Natural killer cell (primary cell): Measurements from ENCODE around the gene CCL16. TPM values are rescaled to one million over a fixed set of nuclear protein-coding genes. Genes with fewer than 3 reads are reported as not detected.

Experiments
- ATAC-seq, 3 donors: fragments of 150-1000 bp in 2 of 3; fragments of 200-7000 bp in 1 of 3; cut with Tn5 transposase; 1 replicate in 1 of 3; 2 replicates in 2 of 3; pipeline ENCODE4 v1.10.0; 2021; ENCODE audit warnings: mild to moderate bottlenecking in 2 of 3, moderate library complexity in 2 of 3
- DNase-seq, 2 donors: peaks; one replicate each; pipeline versions ENCODE4 v3.0.0 to v3.0.0-alpha.2; 2013 to 2021; ENCODE audit warnings: mixed read lengths in 1 of 2
- H3K27ac ChIP-seq: one replicate; pipeline ENCODE4 v1.5.1; 2013; ENCODE audit warnings: mild to moderate bottlenecking, low read length
- H3K27me3 ChIP-seq: one replicate; pipeline ENCODE4 v1.6.1; 2013; ENCODE audit warnings: low read length; ENCODE audit not compliant: control insufficient read depth, insufficient read depth
- H3K36me3 ChIP-seq: one replicate; pipeline ENCODE4 v1.6.1; 2013; ENCODE audit warnings: low read length; ENCODE audit not compliant: control insufficient read depth, insufficient read depth
- H3K4me1 ChIP-seq: one replicate; pipeline ENCODE4 v1.6.1; 2013; ENCODE audit warnings: low read length; ENCODE audit not compliant: control insufficient read depth, insufficient read depth
- H3K4me3 ChIP-seq: one replicate; pipeline ENCODE4 v1.5.1; 2013; ENCODE audit warnings: low read length
- H3K9me3 ChIP-seq: one replicate; pipeline ENCODE4 v1.6.1; 2013; ENCODE audit warnings: low read length; ENCODE audit not compliant: control insufficient read depth, insufficient read depth
- H3K27ac Mint-ChIP-seq, 2 donors: one replicate each; pipeline ENCODE4 v1.8.0; 2022; ENCODE audit warnings: mild to moderate bottlenecking in 2 of 2, mixed read lengths in 2 of 2, moderate library complexity in 1 of 2
- H3K27me3 Mint-ChIP-seq, 2 donors: one replicate each; pipeline ENCODE4 v1.8.0; 2022; ENCODE audit warnings: low read depth in 2 of 2, mixed read lengths in 2 of 2
- H3K36me3 Mint-ChIP-seq: one replicate; pipeline ENCODE4 v1.8.0; 2022; ENCODE audit warnings: mixed read lengths
- H3K4me1 Mint-ChIP-seq, 2 donors: one replicate each; pipeline ENCODE4 v1.8.0; 2022; ENCODE audit warnings: mixed read lengths in 2 of 2
- H3K4me3 Mint-ChIP-seq: one replicate; pipeline ENCODE4 v1.8.0; 2022; ENCODE audit warnings: mild to moderate bottlenecking, moderate library complexity, mixed read lengths
- H3K9me3 Mint-ChIP-seq, 2 donors: one replicate each; pipeline ENCODE4 v1.8.0; 2022; ENCODE audit warnings: mixed read lengths in 2 of 2
- CTCF ChIP-seq: fragments of 200-600 bp; IDR thresholded peaks from one replicate; pipeline ENCODE4 v1.8.0; 2022; ENCODE audit warnings: antibody characterized with exemption
- WGBS: methylation state at CpG from one replicate; pipeline ENCODE4 v1.1.7; 2013; ENCODE audit warnings: missing lambda C conversion rate; ENCODE audit not compliant: insufficient coverage; 5-methylcytosine and 5-hydroxymethylcytosine counted together
- intact Hi-C: fragments of 100-400 bp; cut with micrococcal nuclease; formaldehyde crosslinking; loops from one replicate; pipeline ENCODE4 v1.14.2; 2022
- total RNA-seq, 4 donors: library from RNA; stranded (reverse); fragments of 120-200 nt in 1 of 4; gene quantifications; one replicate each; pipeline versions ENCODE4 v1.2.3 to v1.2.4, GENCODE V29; 2013 to 2022

Gene CCL16
- total RNA-seq, 3 donors from 2014 or later (not counting 1 experiment from before 2014, with no cell fraction given) = not detected

- no peak overlapping the region for H3K4me3 Mint-ChIP-seq
- intact Hi-C loops = no loop called here
- Histone ChIP-seq H3K27me3 (no peaks in the 10 kb centered on the region), H3K4me1 (peaks cover 10% of the 10 kb centered on the region), H3K36me3 (no peaks in the 10 kb centered on the region), H3K4me3 (no peak overlapping the region), H3K9me3 (no peaks in the 10 kb centered on the region), H3K27ac (no peak overlapping the region)
- 94% methylated on average over 7 of the region's 7 CpGs for WGBS
- no peaks in the 10 kb centered on the region for H3K36me3 Mint-ChIP-seq
- no peak overlapping the region for H3K27ac Mint-ChIP-seq
- no peaks in the 10 kb centered on the region for H3K9me3 Mint-ChIP-seq
- H3K27me3 Mint-ChIP-seq = no peaks in the 10 kb centered on the region
- DNase-seq = no peak
- no peak for ATAC-seq
- H3K4me1 Mint-ChIP-seq = peaks cover 0 to 18% of the 10 kb centered on the region in 2 donors
- no peak for TF ChIP-seq CTCF
Measured at GRCh38 chr17:35948092-35948491, 33.2 kb downstream of the CCL16 start.

- no peaks in the 10 kb centered on the region for H3K36me3 ChIP-seq
- Mint-ChIP-seq H3K27ac (peak overlapping the region in 1 of 2 donors; percentile 40), H3K27me3 (no peaks in the 10 kb centered on the region), H3K36me3 (no peaks in the 10 kb centered on the region), H3K4me3 (peak overlapping the region; percentile 9), H3K4me1 (peaks cover 7 to 21% of the 10 kb centered on the region in 2 donors), H3K9me3 (no peaks in the 10 kb centered on the region)
- no peaks in the 10 kb centered on the region for H3K27me3 ChIP-seq
- 30% methylated on average over 11 of the region's 12 CpGs for WGBS
- no peaks in the 10 kb centered on the region for H3K9me3 ChIP-seq
- ATAC-seq (peak; percentile 87 to 99 (median 98)), DNase-seq (peak; percentile 33 to 73)
- peaks cover 10% of the 10 kb centered on the region for H3K4me1 ChIP-seq
- no peak overlapping the region for H3K4me3 ChIP-seq
- peak; percentile 73 for TF ChIP-seq CTCF
- no peak overlapping the region for H3K27ac ChIP-seq
- intact Hi-C loops = loop anchor here (1.0 kb wide), 2 partner anchors 98 to 202 kb away; no protein-coding TSS in a partner anchor
Measured at GRCh38 chr17:35947156-35947585, 34.1 kb downstream of the CCL16 start.

GRCh38 chr17:35944151-35944550 lies 37.1 kb downstream of the CCL16 start:
- intact Hi-C loops = no loop called here
- Histone ChIP-seq H3K36me3 (no peaks in the 10 kb centered on the region), H3K9me3 (no peaks in the 10 kb centered on the region), H3K4me1 (peaks cover 10% of the 10 kb centered on the region), H3K27me3 (no peaks in the 10 kb centered on the region), H3K4me3 (no peak overlapping the region), H3K27ac (no peak overlapping the region)
- ATAC-seq = no peak
- TF ChIP-seq CTCF = no peak
- Mint-ChIP-seq H3K9me3 (no peaks in the 10 kb centered on the region), H3K4me1 (peaks cover 15 to 20% of the 10 kb centered on the region in 2 donors), H3K4me3 (no peak overlapping the region), H3K27ac (peak overlapping the region; percentile 50 to 68), H3K36me3 (no peaks in the 10 kb centered on the region), H3K27me3 (no peaks in the 10 kb centered on the region)
- no peak for DNase-seq
- 88% methylated on average over 4 of the region's 4 CpGs for WGBS

GRCh38 chr17:35943537-35943936 lies 37.8 kb downstream of the CCL16 start, which contains the start of gene LYZL6:
Gene LYZL6, minus strand, starts transcription at chr17:35943713. Its CDS starts 4,357 bp downstream, at chr17:35939356.
- ATAC-seq = no peak
- Histone ChIP-seq H3K27ac (no peak within 1 kb of the TSS), H3K27me3 (no peaks in the 10 kb centered on the region), H3K4me3 (no peak within 1 kb of the TSS), H3K4me1 (peaks cover 10% of the 10 kb centered on the region), H3K36me3 (no peaks in the 10 kb centered on the region), H3K9me3 (no peaks in the 10 kb centered on the region)
- Mint-ChIP-seq H3K4me1 (peaks cover 20 to 26% of the 10 kb centered on the region in 2 donors), H3K36me3 (no peaks in the 10 kb centered on the region), H3K4me3 (no peak within 1 kb of the TSS), H3K9me3 (no peaks in the 10 kb centered on the region), H3K27me3 (no peaks in the 10 kb centered on the region), H3K27ac (peak within 1 kb of the TSS; percentile 50 to 68)
- intact Hi-C loops = no loop called here
- no peak for DNase-seq
- TF ChIP-seq CTCF = no peak
- 85% methylated on average over 2 of the region's 2 CpGs for WGBS
